ENCODE measurements around the gene SEL1L2. TPM values are rescaled to one million over a fixed set of nuclear protein-coding genes. Genes with fewer than 3 reads are reported as not detected.

The SEL1L2 gene
- total and polyA plus RNA-seq, 2 donors: 0.38 to 1.9 TPM

- H3K4me1 ChIP-seq (ENCODE audit: insufficient read depth): no peaks in the 10 kb centered on the region
- H3K27ac ChIP-seq (ENCODE audit: low read depth): no peak overlapping the region
- no peak overlapping the region for H3K4me3 ChIP-seq (ENCODE audit: low read depth, low read length)
- H3K36me3 ChIP-seq (ENCODE audit: insufficient read depth): no peaks in the 10 kb centered on the region
- WGBS: 45% methylated on average over 3 of the region's 3 CpGs
- DNase-seq (ENCODE audit: extremely low spot score): no peak
Observed at GRCh38 chr20:13960525-13960924, 29.9 kb downstream of the SEL1L2 start.

GRCh38 chr20:13960119-13960518 is 30.3 kb downstream of the SEL1L2 start:
- Histone ChIP-seq H3K36me3 (ENCODE audit: insufficient read depth) (no peaks in the 10 kb centered on the region), H3K4me3 (ENCODE audit: low read depth, low read length) (no peak overlapping the region), H3K27ac (ENCODE audit: low read depth) (no peak overlapping the region), H3K4me1 (ENCODE audit: insufficient read depth) (no peaks in the 10 kb centered on the region)
- DNase-seq (ENCODE audit: extremely low spot score): no peak
- 61% methylated on average over 2 of the region's 2 CpGs for WGBS

GRCh38 chr20:13953227-13953626 is 37.2 kb downstream of the SEL1L2 start:
- Histone ChIP-seq H3K4me1 (ENCODE audit: insufficient read depth) (no peaks in the 10 kb centered on the region), H3K36me3 (ENCODE audit: insufficient read depth) (no peaks in the 10 kb centered on the region), H3K4me3 (ENCODE audit: low read depth, low read length) (no peak overlapping the region), H3K27ac (ENCODE audit: low read depth) (no peak overlapping the region)
- DNase-seq (ENCODE audit: extremely low spot score): no peak
- WGBS: 70% methylated on average over 6 of the region's 6 CpGs

DNA sequence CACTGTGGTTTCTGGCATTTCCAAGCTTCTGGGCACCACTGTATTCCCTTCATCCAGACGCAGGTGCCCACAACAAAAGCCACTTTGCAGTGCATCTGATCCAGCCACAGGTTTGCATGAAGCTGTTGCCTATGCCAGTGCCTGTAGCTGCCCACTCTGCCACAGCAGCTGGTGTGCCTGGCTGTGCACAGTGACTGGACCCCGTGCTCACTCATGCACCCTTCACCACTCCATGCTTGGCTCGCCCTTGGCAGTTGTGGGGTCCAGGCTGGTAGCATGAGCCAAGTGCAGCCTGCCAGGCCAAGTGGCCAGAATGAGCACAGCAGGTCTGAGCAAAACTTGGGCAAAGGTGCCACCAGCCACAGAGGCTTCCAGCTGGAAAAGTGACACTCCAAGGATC is 42.7 kb downstream of the SEL1L2 start:
- no peak for DNase-seq (ENCODE audit: extremely low spot score)
- H3K36me3 ChIP-seq (ENCODE audit: insufficient read depth): no peaks in the 10 kb centered on the region
- H3K27ac ChIP-seq (ENCODE audit: low read depth): no peak overlapping the region
- H3K4me1 ChIP-seq (ENCODE audit: insufficient read depth): no peaks in the 10 kb centered on the region
- 91% methylated on average over 3 of the region's 3 CpGs for WGBS
- no peak overlapping the region for H3K4me3 ChIP-seq (ENCODE audit: low read depth, low read length)

- WGBS: 78% methylated on average over 7 of the region's 7 CpGs
- Histone ChIP-seq H3K36me3 (ENCODE audit: insufficient read depth) (no peaks in the 10 kb centered on the region), H3K4me1 (ENCODE audit: insufficient read depth) (no peaks in the 10 kb centered on the region), H3K27ac (ENCODE audit: low read depth) (no peak overlapping the region), H3K4me3 (ENCODE audit: low read depth, low read length) (no peak overlapping the region)
- DNase-seq (ENCODE audit: extremely low spot score): no peak
Observed at GRCh38 chr20:13941031-13941430, 49.4 kb downstream of the SEL1L2 start.

- H3K4me3 ChIP-seq (ENCODE audit: low read depth, low read length): no peak overlapping the region
- WGBS: 79% methylated on average over 9 of the region's 9 CpGs
- peak overlapping the region; percentile 3 for H3K27ac ChIP-seq (ENCODE audit: low read depth)
- H3K4me1 ChIP-seq (ENCODE audit: insufficient read depth): no peaks in the 10 kb centered on the region
- no peak for DNase-seq (ENCODE audit: extremely low spot score)
- no peaks in the 10 kb centered on the region for H3K36me3 ChIP-seq (ENCODE audit: insufficient read depth)
Observed at GRCh38 chr20:13936781-13937576, 53.4 kb downstream of the SEL1L2 start.

DNA sequence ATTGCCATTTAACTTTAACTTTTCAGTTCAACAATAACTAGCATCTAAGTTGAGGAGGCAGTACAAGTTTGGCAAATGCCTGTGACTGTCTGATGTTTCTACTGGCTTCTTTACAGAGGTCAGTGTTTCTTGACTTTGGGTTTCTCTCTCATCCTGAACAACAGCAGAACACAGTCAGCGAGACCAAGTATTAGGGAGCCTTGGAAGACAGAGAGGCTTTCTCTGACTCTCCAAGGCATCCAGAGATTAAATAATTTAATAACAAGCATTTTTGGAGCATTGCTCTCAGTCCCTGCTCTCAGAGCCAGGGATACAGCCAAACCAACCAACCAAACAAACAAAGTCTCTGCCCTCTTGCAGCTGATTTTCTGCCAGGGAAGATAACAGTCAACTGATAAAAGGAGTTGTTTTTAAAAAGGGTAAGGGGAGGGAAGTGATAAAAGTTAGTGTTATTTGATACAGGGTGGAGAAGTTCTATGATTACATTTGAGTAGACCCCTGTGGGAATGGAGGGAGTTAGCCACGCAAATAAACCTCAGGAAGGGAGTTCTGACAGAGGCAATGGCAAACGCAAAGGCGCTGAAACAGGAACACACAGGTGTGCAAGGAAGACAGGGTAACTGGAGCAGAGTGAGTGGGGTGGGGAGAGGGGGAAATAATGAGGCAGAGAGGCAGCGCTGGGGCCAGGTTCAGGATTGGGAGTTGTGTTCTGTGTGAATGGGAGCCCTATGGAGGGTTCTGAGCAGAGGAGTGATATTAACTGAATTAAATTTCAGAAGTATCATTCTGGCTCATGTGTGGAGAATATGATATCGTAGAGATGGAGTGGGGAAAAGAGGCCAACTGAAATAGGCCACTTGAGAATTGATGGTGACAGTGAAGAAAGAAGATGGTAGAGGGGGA is 55.2 kb downstream of the SEL1L2 start:
- no peak for DNase-seq (ENCODE audit: extremely low spot score)
- WGBS: 43% methylated on average over 6 of the region's 6 CpGs
- Histone ChIP-seq H3K4me1 (ENCODE audit: insufficient read depth) (no peaks in the 10 kb centered on the region), H3K4me3 (ENCODE audit: low read depth, low read length) (no peak overlapping the region), H3K27ac (ENCODE audit: low read depth) (no peak overlapping the region), H3K36me3 (ENCODE audit: insufficient read depth) (no peaks in the 10 kb centered on the region)

DNA sequence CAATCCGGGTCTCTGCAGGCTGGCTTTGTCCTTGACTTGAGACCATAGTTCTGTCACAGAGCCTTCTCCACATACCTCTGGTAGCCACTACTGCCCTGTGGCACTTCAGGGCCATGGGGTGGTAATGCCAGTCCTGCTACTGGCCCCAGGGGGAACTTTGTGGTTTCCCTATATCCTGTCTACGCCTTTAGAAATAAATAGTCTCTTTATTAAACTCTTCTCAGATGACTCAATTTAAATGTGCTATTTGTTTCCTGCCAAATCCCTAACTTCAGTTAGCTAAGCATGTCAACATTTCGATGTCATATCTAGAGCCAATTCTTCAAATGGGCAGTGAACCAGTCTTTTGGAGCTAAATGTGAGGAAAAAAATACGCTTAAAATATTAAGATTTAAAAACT is 60.1 kb downstream of the SEL1L2 start:
- no peaks in the 10 kb centered on the region for H3K4me1 ChIP-seq (ENCODE audit: insufficient read depth)
- H3K4me3 ChIP-seq (ENCODE audit: low read depth, low read length): no peak overlapping the region
- no peaks in the 10 kb centered on the region for H3K36me3 ChIP-seq (ENCODE audit: insufficient read depth)
- no peak for DNase-seq (ENCODE audit: extremely low spot score)
- 48% methylated on average over 4 of the region's 4 CpGs for WGBS
- H3K27ac ChIP-seq (ENCODE audit: low read depth): no peak overlapping the region

DNA sequence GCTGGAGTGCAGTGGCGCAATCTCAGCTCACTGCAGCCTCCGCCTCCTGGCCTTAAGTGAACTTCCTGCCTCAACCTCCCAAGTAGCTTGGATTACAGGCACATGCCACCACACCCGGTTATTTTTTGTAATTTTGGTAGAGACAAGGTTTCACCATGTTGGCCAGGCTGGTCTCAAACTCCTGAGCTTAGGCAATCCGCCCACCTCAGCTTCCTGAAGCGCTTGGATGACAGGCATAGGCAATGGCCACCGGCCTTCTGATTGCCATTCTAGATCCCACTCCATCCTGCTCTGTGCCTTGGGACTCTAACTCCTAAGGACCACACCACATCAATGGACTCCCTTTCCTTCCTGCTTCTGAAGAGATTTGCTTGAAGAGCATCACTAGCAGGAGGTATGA is 60.6 kb downstream of the SEL1L2 start:
- no peak overlapping the region for H3K27ac ChIP-seq (ENCODE audit: low read depth)
- no peaks in the 10 kb centered on the region for H3K4me1 ChIP-seq (ENCODE audit: insufficient read depth)
- H3K36me3 ChIP-seq (ENCODE audit: insufficient read depth): no peaks in the 10 kb centered on the region
- 97% methylated on average over 6 of the region's 6 CpGs for WGBS
- no peak for DNase-seq (ENCODE audit: extremely low spot score)
- no peak overlapping the region for H3K4me3 ChIP-seq (ENCODE audit: low read depth, low read length)

GRCh38 chr20:13928901-13929300 is 61.5 kb downstream of the SEL1L2 start:
- Histone ChIP-seq H3K27ac (ENCODE audit: low read depth) (no peak overlapping the region), H3K4me3 (ENCODE audit: low read depth, low read length) (no peak overlapping the region), H3K36me3 (ENCODE audit: insufficient read depth) (no peaks in the 10 kb centered on the region), H3K4me1 (ENCODE audit: insufficient read depth) (no peaks in the 10 kb centered on the region)
- 36% methylated on average over 5 of the region's 5 CpGs for WGBS
- no peak for DNase-seq (ENCODE audit: extremely low spot score)

- no peak overlapping the region for H3K4me3 ChIP-seq (ENCODE audit: low read depth, low read length)
- 54% methylated on average over 2 of the region's 2 CpGs for WGBS
- H3K4me1 ChIP-seq (ENCODE audit: insufficient read depth): no peaks in the 10 kb centered on the region
- H3K36me3 ChIP-seq (ENCODE audit: insufficient read depth): no peaks in the 10 kb centered on the region
- H3K27ac ChIP-seq (ENCODE audit: low read depth): no peak overlapping the region
- no peak for DNase-seq (ENCODE audit: extremely low spot score)
Observed at GRCh38 chr20:13927171-13927570, 63.2 kb downstream of the SEL1L2 start.

- no peak overlapping the region for H3K27ac ChIP-seq (ENCODE audit: low read depth)
- WGBS: 59% methylated on average over 5 of the region's 5 CpGs
- no peaks in the 10 kb centered on the region for H3K4me1 ChIP-seq (ENCODE audit: insufficient read depth)
- H3K4me3 ChIP-seq (ENCODE audit: low read depth, low read length): no peak overlapping the region
- no peak for DNase-seq (ENCODE audit: extremely low spot score)
- no peaks in the 10 kb centered on the region for H3K36me3 ChIP-seq (ENCODE audit: insufficient read depth)
Observed at GRCh38 chr20:13922241-13922640, 68.2 kb downstream of the SEL1L2 start.

DNA sequence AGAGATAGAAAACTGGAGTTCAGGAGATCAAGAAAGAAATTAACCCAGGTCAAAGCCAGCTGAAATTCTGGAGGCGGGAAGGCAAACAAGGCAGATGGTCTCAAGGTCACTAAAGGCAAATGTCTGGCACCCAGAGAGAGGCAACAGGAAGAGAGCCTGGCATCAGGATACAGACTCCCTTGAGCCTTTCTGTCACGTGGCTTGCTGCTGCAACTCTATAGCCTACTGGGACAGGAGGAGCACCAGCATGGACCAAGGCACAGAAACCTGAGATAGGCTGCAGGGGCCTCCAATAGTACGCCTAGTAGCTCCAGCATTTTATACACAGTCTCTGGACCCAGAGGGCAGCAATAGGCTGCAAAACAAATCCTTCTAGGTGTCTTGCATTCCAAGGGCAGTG is 75.1 kb downstream of the SEL1L2 start:
- H3K4me3 ChIP-seq (ENCODE audit: low read depth, low read length): no peak overlapping the region
- H3K36me3 ChIP-seq (ENCODE audit: insufficient read depth): no peaks in the 10 kb centered on the region
- H3K27ac ChIP-seq (ENCODE audit: low read depth): no peak overlapping the region
- 73% methylated on average over 3 of the region's 3 CpGs for WGBS
- no peaks in the 10 kb centered on the region for H3K4me1 ChIP-seq (ENCODE audit: insufficient read depth)
- DNase-seq (ENCODE audit: extremely low spot score): no peak

DNA sequence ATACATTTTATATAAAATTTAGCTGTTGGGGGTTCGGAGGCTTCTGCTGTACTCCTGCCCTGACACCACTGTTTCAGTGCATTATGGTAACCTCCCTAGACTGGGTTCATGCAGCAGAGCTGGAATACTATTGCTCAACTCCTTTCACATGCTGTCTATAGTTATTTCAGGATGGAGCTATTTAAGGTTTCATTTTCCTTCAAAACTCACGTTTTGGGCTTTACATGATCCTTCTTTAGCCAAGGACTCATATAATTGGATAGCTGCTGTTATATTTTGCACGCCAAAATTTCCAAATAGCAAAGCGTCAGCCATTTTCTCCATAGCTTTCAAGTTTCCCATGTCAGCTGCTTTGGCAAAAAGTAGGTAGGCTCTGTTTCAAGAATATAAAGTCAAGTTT is 76.8 kb downstream of the SEL1L2 start:
- DNase-seq (ENCODE audit: extremely low spot score): no peak
- no peak overlapping the region for H3K4me3 ChIP-seq (ENCODE audit: low read depth, low read length)
- 72% methylated on average over 4 of the region's 4 CpGs for WGBS
- no peaks in the 10 kb centered on the region for H3K4me1 ChIP-seq (ENCODE audit: insufficient read depth)
- H3K36me3 ChIP-seq (ENCODE audit: insufficient read depth): no peaks in the 10 kb centered on the region
- H3K27ac ChIP-seq (ENCODE audit: low read depth): no peak overlapping the region
